ENCODE measurements around the gene EYA2.

DNA sequence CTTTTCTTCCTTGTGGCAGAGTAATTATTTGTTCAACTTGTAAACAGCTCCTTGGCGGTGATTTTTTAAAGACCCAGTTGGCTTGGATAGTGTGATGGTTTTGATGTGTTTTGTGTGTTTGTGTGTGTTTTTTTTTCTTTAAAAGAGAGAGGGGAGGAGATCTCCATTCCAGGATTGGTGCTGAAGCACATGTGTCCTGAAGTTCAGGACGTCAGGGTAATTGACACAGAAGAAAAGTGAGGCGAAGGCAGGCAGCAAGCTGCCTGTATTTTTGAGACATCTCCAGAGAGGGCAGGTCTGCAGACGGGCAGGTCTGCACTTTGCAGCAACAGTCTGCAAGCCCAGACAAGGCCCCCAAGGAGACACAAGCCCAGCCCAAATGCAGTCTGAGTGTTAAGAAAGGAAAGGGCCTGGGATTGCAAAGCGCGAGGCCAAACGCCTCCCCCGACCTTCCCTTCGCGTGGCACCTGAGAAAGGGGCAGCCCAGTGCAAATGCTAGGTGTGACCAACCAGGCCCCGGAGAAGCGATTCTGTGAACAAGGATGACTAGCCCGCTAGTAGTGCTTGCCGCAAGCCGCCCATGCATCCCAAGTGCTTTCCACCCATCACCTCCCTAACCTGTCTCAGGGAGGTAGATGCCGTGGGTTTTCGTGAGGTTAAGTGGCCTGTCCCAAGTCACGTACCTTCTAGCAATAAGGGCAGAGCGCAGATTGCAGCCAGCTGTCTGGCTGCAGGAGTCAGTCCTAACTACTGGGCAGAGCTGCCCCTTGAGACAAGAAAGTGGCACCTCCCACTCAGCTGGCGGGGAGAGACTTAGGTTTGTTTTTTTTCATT, 231.3 kb downstream of the EYA2 start:
- TF ChIP-seq, protein P1, sequence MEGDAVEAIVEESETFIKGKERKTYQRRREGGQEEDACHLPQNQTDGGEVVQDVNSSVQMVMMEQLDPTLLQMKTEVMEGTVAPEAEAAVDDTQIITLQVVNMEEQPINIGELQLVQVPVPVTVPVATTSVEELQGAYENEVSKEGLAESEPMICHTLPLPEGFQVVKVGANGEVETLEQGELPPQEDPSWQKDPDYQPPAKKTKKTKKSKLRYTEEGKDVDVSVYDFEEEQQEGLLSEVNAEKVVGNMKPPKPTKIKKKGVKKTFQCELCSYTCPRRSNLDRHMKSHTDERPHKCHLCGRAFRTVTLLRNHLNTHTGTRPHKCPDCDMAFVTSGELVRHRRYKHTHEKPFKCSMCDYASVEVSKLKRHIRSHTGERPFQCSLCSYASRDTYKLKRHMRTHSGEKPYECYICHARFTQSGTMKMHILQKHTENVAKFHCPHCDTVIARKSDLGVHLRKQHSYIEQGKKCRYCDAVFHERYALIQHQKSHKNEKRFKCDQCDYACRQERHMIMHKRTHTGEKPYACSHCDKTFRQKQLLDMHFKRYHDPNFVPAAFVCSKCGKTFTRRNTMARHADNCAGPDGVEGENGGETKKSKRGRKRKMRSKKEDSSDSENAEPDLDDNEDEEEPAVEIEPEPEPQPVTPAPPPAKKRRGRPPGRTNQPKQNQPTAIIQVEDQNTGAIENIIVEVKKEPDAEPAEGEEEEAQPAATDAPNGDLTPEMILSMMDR (IDR thresholded peaks at IDR 0.05) = no peak
- no peak for TF ChIP-seq POLR2A (IDR thresholded peaks at IDR 0.05)
